ENCODE measurements around the gene RASSF5. TPM values are rescaled to one million over a fixed set of nuclear protein-coding genes. Genes with fewer than 3 reads are reported as not detected.

Gene RASSF5
- total and polyA plus RNA-seq, 9 of the 15 experiments (the other 6 are each of a cell fraction or from before 2014, with no cell fraction given): 6.1 to 41.0 (median 25.2) TPM

DNA sequence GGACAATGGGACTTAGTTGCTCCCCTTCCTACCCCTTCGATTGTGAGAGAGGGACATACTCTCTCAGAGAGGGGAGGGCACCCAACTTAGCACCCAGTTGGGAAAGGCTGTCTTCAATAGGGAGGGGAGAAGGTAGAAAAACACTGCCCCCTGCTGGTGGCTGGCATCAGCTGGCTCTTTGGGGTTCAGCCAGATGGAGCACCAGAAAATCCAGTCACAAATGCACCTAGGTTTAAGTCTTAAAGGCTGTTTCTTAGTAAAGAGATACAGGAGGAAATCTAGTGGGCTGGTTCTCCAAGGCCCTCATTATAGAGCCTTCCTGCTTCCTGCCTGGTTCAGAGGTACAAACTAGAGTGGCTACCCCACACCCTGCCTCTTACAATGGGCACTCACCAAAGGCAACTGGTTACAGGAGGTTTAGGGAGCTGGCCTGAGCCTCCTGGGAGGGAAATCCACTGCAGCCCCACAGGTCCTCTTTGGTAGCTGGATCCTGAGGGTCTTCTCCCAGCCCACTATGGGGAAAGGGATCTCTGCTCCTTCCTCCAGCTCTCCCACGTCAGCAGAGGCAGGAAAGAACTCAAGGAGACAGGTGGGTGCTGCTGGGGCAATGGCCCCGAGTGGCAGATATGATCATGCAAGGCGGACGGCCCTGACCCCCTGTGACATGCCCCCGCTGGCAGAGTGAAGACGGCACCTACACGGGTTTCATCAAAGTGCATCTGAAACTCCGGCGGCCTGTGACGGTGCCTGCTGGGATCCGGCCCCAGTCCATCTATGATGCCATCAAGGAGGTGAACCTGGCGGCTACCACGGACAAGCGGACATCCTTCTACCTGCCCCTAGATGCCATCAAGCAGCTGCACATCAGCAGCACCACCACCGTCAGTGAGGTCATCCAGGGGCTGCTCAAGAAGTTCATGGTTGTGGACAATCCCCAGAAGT is 76.6 kb downstream of the RASSF5 start (continued):
- TF ChIP-seq, protein P1, sequence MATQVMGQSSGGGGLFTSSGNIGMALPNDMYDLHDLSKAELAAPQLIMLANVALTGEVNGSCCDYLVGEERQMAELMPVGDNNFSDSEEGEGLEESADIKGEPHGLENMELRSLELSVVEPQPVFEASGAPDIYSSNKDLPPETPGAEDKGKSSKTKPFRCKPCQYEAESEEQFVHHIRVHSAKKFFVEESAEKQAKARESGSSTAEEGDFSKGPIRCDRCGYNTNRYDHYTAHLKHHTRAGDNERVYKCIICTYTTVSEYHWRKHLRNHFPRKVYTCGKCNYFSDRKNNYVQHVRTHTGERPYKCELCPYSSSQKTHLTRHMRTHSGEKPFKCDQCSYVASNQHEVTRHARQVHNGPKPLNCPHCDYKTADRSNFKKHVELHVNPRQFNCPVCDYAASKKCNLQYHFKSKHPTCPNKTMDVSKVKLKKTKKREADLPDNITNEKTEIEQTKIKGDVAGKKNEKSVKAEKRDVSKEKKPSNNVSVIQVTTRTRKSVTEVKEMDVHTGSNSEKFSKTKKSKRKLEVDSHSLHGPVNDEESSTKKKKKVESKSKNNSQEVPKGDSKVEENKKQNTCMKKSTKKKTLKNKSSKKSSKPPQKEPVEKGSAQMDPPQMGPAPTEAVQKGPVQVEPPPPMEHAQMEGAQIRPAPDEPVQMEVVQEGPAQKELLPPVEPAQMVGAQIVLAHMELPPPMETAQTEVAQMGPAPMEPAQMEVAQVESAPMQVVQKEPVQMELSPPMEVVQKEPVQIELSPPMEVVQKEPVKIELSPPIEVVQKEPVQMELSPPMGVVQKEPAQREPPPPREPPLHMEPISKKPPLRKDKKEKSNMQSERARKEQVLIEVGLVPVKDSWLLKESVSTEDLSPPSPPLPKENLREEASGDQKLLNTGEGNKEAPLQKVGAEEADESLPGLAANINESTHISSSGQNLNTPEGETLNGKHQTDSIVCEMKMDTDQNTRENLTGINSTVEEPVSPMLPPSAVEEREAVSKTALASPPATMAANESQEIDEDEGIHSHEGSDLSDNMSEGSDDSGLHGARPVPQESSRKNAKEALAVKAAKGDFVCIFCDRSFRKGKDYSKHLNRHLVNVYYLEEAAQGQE (IDR thresholded peaks at IDR 0.05; ENCODE audit: borderline replicate concordance): peak; percentile 97
- TF ChIP-seq, protein P1 (CRISPR knock-in tag; IDR thresholded peaks at IDR 0.05; ENCODE audit: low read depth): no peak
- peak in 1 of 2 experiments; percentile 44; a peak in 1 of 3 replicates for TF ChIP-seq CBX3 (IDR thresholded peaks at IDR 0.05; ENCODE audit: borderline replicate concordance in 1 of 2, low read length in 2 of 2)
- TF ChIP-seq RBM17 (IDR thresholded peaks at IDR 0.05; ENCODE audit: borderline replicate concordance, low read depth, low read length): no peak
- TF ChIP-seq SP1 (CRISPR knock-in tag; IDR thresholded peaks at IDR 0.05): peak; percentile 66; the same call in 1 of the 2 replicates
- 0 out of 2 replicates have a peak, but pooled peaks have one; percentile 49 for TF ChIP-seq HOXB6 (CRISPR knock-in tag; IDR thresholded peaks at IDR 0.05; ENCODE audit: borderline replicate concordance)
- no peak for TF ChIP-seq FOXA3 (CRISPR knock-in tag; conservative IDR thresholded peaks at IDR 0.05 in 1 of 2, IDR thresholded peaks at IDR 0.05 in 1 of 2)
- TF ChIP-seq ELK1 (CRISPR knock-in tag; IDR thresholded peaks at IDR 0.05): no peak
- TF ChIP-seq ZNF282 (CRISPR knock-in tag; IDR thresholded peaks at IDR 0.05): no peak
- peak; percentile 91 for TF ChIP-seq CC2D1A (IDR thresholded peaks at IDR 0.05)
- TF ChIP-seq NFIC (IDR thresholded peaks at IDR 0.05): peak; percentile 56

Measured in K562 (cell line).